GM21447 (cell line): Measurements from ENCODE around the gene TOR1B.
A peak's percentile ranks its signal among the peaks of the same experiment; 100 is the strongest.
"Not testable (repeated sequence)": the region's sequence is repeated elsewhere in the genome, so short reads cannot be mapped to it uniquely, and the experiment has no call there.

Source experiments
- ATAC-seq: cut with Tn5 transposase; IDR thresholded peaks from one replicate; pipeline ENCODE4 v1.9.1; 2021; ENCODE audit not compliant: unreplicated experiment

The TOR1B gene

GRCh38 chr9:129802833-129803675, at the start of gene TOR1B:
Gene TOR1B (plus strand): TSS chr9:129803184. CDS start chr9:129803213, 29 bp downstream.
- peak; percentile 91 for ATAC-seq

GRCh38 chr9:129755151-129755550, 47.8 kb upstream of the TOR1B start:
- no peak for ATAC-seq

- ATAC-seq = no peak
Observed at GRCh38 chr9:129756191-129756590, 46.8 kb upstream of the TOR1B start.

GRCh38 chr9:129757045-129757444, 45.9 kb upstream of the TOR1B start:
- ATAC-seq = no peak

GRCh38 chr9:129759319-129759718, 43.7 kb upstream of the TOR1B start:
- no peak for ATAC-seq

GRCh38 chr9:129759804-129760502, 43.0 kb upstream of the TOR1B start:
- no peak for ATAC-seq

GRCh38 chr9:129760784-129761183, 42.2 kb upstream of the TOR1B start:
- ATAC-seq = not testable (repeated sequence)

GRCh38 chr9:129761293-129761900, 41.6 kb upstream of the TOR1B start:
- no peak for ATAC-seq

GRCh38 chr9:129761901-129762369, 41.0 kb upstream of the TOR1B start:
- ATAC-seq = no peak

GRCh38 chr9:129762370-129762984, 40.5 kb upstream of the TOR1B start:
- ATAC-seq = not testable (repeated sequence)

GRCh38 chr9:129762985-129763926, 39.7 kb upstream of the TOR1B start:
- ATAC-seq = no peak

GRCh38 chr9:129765764-129766317, 37.1 kb upstream of the TOR1B start:
- no peak for ATAC-seq

GRCh38 chr9:129768486-129768885, 34.5 kb upstream of the TOR1B start:
- no peak for ATAC-seq

GRCh38 chr9:129769669-129770068, 33.3 kb upstream of the TOR1B start:
- no peak for ATAC-seq

GRCh38 chr9:129770741-129771140, 32.2 kb upstream of the TOR1B start:
- no peak for ATAC-seq

- ATAC-seq = no peak
Observed at GRCh38 chr9:129773262-129774048, 29.5 kb upstream of the TOR1B start.

- no peak for ATAC-seq
Observed at GRCh38 chr9:129774791-129775447, 28.1 kb upstream of the TOR1B start.

GRCh38 chr9:129775448-129775798, 27.6 kb upstream of the TOR1B start:
- ATAC-seq = no peak

GRCh38 chr9:129776096-129776495, 26.9 kb upstream of the TOR1B start:
- ATAC-seq = not testable (repeated sequence)
